Choroid plexus epithelial cell (primary cell): ENCODE data around the gene SH2D2A.
"Not testable (repeated sequence)": the region's sequence is repeated elsewhere in the genome, so short reads cannot be mapped to it uniquely, and the experiment has no call there.

ENCODE experiments used
- DNase-seq: peaks from one replicate; pipeline ENCODE4 v3.0.0-alpha.2; 2010; ENCODE audit warnings: low read depth
- H3K4me3 ChIP-seq: 2 replicates; pipeline ENCODE4 v1.5.1; 2011; ENCODE audit warnings: low read depth, mild to moderate bottlenecking, control low read depth, low read length, moderate library complexity
- CTCF ChIP-seq: conservative IDR thresholded peaks from 2 replicates; pipeline ENCODE4 v1.5.1; 2011; ENCODE audit warnings: low read depth, mild to moderate bottlenecking, control low read depth, inconsistent platforms, low read length, moderate library complexity

Gene SH2D2A

GRCh38 chr1:156768610-156769295, 47.9 kb downstream of the SH2D2A start:
- peak overlapping the region; percentile 96 for H3K4me3 ChIP-seq
- DNase-seq = no peak
- TF ChIP-seq CTCF = no peak

GRCh38 chr1:156767879-156768604, 48.6 kb downstream of the SH2D2A start:
- no peak for TF ChIP-seq CTCF
- DNase-seq = peak; percentile 31
- peak overlapping the region; percentile 96 for H3K4me3 ChIP-seq

GRCh38 chr1:156767101-156767878, 49.4 kb downstream of the SH2D2A start, which contains the start of gene PRCC:
Gene PRCC (plus strand): TSS chr1:156767535. CDS start chr1:156767772, 237 bp downstream.
- no peak for TF ChIP-seq CTCF
- peak within 1 kb of the TSS; percentile 96 for H3K4me3 ChIP-seq

GRCh38 chr1:156766298-156767100, 50.1 kb downstream of the SH2D2A start:
- H3K4me3 ChIP-seq = peak overlapping the region; percentile 96
- TF ChIP-seq CTCF = no peak
- peak; percentile 34 for DNase-seq

More at GRCh38 chr1:156767101-156767878, 49.4 kb downstream of the SH2D2A start, which contains the start of gene PRCC:
- DNase-seq = peak; percentile 100

- no peak for TF ChIP-seq CTCF
- no peak overlapping the region for H3K4me3 ChIP-seq
- DNase-seq = no peak
Measured at GRCh38 chr1:156765666-156766065, 51.0 kb downstream of the SH2D2A start.

- not testable (repeated sequence) for DNase-seq, H3K4me3 ChIP-seq
Measured at GRCh38 chr1:156765136-156765535, 51.5 kb downstream of the SH2D2A start.

- DNase-seq = no peak
Measured at GRCh38 chr1:156760796-156761104, 55.9 kb downstream of the SH2D2A start.

More at GRCh38 chr1:156760796-156761104, 55.9 kb downstream of the SH2D2A start:
- TF ChIP-seq CTCF = no peak
- no peak overlapping the region for H3K4me3 ChIP-seq
